ENCODE measurements around the gene LENG9. TPM values are rescaled to one million over a fixed set of nuclear protein-coding genes. Genes with fewer than 3 reads are reported as not detected.

Gene LENG9
- total and polyA plus RNA-seq, 2 of the 13 experiments (the other 11 are each of a cell fraction or from before 2014, with no cell fraction given): 0.75 to 2.9 TPM

DNA sequence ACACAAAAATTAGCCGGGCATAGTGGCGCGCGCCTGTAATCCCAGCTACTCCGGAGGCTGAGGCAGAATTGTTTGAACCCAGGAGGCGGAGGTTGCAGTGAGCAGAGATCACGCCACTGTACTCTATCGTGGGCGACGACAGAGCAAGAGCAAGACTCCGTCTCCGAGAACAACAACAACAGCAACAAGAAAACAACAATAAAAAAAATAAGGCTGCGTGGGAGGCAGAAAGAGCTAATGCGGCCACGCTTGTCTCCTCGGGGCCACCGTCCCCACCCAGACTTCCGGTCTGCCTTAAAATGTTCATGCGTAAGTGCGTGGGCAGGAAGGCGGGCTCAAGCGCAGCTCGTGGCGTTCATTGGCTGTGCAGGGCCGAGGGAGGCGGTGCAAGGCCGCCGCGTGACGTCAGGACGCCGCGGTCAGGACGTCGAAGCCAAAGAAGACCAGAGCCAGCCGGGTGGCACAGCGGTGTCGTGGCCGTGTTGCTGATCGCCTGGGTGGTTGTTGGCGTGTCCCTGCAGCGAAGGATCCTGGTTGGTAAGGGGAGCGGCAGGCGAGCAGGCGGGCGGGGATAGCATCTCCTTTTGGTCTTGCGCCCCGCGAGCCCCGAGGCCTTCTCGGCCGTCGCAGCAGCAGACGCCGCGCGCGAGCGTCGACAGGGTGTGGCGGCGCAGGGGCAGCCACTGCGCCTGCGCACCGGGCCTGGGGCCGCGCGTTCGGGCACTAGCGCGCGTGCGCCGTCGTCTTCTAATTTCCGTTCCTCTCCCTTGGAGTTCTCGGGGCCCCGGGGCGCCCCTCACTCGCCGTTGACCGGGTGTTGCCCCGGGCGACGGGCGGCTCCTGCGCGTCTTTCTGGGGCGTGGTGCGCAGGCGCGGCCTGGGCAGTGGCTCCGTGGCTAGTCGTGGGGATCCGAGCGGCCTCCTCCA lies 14.5 kb downstream of the LENG9 start, which contains the start of gene LENG8 (continued):
- TF ChIP-seq, protein P1, sequence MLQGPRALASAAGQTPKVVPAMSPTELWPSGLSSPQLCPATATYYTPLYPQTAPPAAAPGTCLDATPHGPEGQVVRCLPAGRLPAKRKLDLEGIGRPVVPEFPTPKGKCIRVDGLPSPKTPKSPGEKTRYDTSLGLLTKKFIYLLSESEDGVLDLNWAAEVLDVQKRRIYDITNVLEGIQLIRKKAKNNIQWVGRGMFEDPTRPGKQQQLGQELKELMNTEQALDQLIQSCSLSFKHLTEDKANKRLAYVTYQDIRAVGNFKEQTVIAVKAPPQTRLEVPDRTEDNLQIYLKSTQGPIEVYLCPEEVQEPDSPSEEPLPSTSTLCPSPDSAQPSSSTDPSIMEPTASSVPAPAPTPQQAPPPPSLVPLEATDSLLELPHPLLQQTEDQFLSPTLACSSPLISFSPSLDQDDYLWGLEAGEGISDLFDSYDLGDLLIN (CRISPR knock-in tag; IDR thresholded peaks at IDR 0.05; ENCODE audit: borderline replicate concordance): no peak; the same call in 1 of the 2 replicates
- TF ChIP-seq, protein P2, sequence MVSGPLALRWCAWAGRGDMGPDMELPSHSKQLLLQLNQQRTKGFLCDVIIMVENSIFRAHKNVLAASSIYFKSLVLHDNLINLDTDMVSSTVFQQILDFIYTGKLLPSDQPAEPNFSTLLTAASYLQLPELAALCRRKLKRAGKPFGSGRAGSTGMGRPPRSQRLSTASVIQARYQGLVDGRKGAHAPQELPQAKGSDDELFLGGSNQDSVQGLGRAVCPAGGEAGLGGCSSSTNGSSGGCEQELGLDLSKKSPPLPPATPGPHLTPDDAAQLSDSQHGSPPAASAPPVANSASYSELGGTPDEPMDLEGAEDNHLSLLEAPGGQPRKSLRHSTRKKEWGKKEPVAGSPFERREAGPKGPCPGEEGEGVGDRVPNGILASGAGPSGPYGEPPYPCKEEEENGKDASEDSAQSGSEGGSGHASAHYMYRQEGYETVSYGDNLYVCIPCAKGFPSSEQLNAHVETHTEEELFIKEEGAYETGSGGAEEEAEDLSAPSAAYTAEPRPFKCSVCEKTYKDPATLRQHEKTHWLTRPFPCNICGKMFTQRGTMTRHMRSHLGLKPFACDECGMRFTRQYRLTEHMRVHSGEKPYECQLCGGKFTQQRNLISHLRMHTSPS (CRISPR knock-in tag; IDR thresholded peaks at IDR 0.05; ENCODE audit: low read depth): no peak
- TF ChIP-seq, protein P3, sequence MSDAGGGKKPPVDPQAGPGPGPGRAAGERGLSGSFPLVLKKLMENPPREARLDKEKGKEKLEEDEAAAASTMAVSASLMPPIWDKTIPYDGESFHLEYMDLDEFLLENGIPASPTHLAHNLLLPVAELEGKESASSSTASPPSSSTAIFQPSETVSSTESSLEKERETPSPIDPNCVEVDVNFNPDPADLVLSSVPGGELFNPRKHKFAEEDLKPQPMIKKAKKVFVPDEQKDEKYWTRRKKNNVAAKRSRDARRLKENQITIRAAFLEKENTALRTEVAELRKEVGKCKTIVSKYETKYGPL (CRISPR knock-in tag; IDR thresholded peaks at IDR 0.05): no peak
- TF ChIP-seq ZNF468 (CRISPR knock-in tag; IDR thresholded peaks at IDR 0.05): no peak
- TF ChIP-seq RCOR2 (CRISPR knock-in tag; IDR thresholded peaks at IDR 0.05): no peak
- peak; percentile 79; the same call in 1 of the 2 replicates for TF ChIP-seq ZBTB38 (CRISPR knock-in tag; IDR thresholded peaks at IDR 0.05)
- peak; percentile 94 for TF ChIP-seq DMAP1 (CRISPR knock-in tag; IDR thresholded peaks at IDR 0.05)
- TF ChIP-seq, protein P4, sequence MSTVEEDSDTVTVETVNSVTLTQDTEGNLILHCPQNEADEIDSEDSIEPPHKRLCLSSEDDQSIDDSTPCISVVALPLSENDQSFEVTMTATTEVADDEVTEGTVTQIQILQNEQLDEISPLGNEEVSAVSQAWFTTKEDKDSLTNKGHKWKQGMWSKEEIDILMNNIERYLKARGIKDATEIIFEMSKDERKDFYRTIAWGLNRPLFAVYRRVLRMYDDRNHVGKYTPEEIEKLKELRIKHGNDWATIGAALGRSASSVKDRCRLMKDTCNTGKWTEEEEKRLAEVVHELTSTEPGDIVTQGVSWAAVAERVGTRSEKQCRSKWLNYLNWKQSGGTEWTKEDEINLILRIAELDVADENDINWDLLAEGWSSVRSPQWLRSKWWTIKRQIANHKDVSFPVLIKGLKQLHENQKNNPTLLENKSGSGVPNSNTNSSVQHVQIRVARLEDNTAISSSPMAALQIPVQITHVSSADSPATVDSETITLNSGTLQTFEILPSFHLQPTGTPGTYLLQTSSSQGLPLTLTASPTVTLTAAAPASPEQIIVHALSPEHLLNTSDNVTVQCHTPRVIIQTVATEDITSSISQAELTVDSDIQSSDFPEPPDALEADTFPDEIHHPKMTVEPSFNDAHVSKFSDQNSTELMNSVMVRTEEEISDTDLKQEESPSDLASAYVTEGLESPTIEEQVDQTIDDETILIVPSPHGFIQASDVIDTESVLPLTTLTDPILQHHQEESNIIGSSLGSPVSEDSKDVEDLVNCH (CRISPR knock-in tag; IDR thresholded peaks at IDR 0.05): 0 out of 2 replicates have a peak, but pooled peaks have one; percentile 39
- TF ChIP-seq, protein P5, sequence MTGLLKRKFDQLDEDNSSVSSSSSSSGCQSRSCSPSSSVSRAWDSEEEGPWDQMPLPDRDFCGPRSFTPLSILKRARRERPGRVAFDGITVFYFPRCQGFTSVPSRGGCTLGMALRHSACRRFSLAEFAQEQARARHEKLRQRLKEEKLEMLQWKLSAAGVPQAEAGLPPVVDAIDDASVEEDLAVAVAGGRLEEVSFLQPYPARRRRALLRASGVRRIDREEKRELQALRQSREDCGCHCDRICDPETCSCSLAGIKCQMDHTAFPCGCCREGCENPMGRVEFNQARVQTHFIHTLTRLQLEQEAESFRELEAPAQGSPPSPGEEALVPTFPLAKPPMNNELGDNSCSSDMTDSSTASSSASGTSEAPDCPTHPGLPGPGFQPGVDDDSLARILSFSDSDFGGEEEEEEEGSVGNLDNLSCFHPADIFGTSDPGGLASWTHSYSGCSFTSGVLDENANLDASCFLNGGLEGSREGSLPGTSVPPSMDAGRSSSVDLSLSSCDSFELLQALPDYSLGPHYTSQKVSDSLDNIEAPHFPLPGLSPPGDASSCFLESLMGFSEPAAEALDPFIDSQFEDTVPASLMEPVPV (CRISPR knock-in tag; IDR thresholded peaks at IDR 0.05): peak; percentile 47; the same call in 1 of the 2 replicates
- TF ChIP-seq, protein P6, sequence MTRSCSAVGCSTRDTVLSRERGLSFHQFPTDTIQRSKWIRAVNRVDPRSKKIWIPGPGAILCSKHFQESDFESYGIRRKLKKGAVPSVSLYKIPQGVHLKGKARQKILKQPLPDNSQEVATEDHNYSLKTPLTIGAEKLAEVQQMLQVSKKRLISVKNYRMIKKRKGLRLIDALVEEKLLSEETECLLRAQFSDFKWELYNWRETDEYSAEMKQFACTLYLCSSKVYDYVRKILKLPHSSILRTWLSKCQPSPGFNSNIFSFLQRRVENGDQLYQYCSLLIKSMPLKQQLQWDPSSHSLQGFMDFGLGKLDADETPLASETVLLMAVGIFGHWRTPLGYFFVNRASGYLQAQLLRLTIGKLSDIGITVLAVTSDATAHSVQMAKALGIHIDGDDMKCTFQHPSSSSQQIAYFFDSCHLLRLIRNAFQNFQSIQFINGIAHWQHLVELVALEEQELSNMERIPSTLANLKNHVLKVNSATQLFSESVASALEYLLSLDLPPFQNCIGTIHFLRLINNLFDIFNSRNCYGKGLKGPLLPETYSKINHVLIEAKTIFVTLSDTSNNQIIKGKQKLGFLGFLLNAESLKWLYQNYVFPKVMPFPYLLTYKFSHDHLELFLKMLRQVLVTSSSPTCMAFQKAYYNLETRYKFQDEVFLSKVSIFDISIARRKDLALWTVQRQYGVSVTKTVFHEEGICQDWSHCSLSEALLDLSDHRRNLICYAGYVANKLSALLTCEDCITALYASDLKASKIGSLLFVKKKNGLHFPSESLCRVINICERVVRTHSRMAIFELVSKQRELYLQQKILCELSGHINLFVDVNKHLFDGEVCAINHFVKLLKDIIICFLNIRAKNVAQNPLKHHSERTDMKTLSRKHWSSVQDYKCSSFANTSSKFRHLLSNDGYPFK (CRISPR knock-in tag; IDR thresholded peaks at IDR 0.05; ENCODE audit: borderline replicate concordance): peak; percentile 57; the same call in 1 of the 2 replicates
- peak; percentile 23 for TF ChIP-seq ISL2 (CRISPR knock-in tag; IDR thresholded peaks at IDR 0.05)
- TF ChIP-seq KLF15 (CRISPR knock-in tag; IDR thresholded peaks at IDR 0.05; ENCODE audit: borderline replicate concordance): no peak
- TF ChIP-seq, protein P7, sequence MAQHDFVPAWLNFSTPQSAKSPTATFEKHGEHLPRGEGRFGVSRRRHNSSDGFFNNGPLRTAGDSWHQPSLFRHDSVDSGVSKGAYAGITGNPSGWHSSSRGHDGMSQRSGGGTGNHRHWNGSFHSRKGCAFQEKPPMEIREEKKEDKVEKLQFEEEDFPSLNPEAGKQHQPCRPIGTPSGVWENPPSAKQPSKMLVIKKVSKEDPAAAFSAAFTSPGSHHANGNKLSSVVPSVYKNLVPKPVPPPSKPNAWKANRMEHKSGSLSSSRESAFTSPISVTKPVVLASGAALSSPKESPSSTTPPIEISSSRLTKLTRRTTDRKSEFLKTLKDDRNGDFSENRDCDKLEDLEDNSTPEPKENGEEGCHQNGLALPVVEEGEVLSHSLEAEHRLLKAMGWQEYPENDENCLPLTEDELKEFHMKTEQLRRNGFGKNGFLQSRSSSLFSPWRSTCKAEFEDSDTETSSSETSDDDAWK (CRISPR knock-in tag; IDR thresholded peaks at IDR 0.05): no peak
- no peak for TF ChIP-seq ZNF839 (CRISPR knock-in tag; IDR thresholded peaks at IDR 0.05; ENCODE audit: borderline replicate concordance)

Measured in HepG2 (cell line).